Keratinocyte (primary cell): ENCODE data around the gene ERO1B. TPM values are rescaled to one million over a fixed set of nuclear protein-coding genes. Genes with fewer than 3 reads are reported as not detected.

ENCODE experiments used
- DNase-seq: peaks from one replicate; pipeline ENCODE4 v3.0.0-alpha.2; 2011; ENCODE audit warnings: low read depth, missing footprints, low spot score
- FAIRE-seq: peaks from 2 replicates; lab custom pipeline; 2011; peaks lifted over from hg19 to GRCh38; lab: Jason Lieb, UNC
- H2AFZ ChIP-seq: 2 replicates; pipeline ENCODE4 v1.6.0; 2012; ENCODE audit warnings: low read length, control low read depth, inconsistent platforms; ENCODE audit not compliant: control insufficient read depth
- H3K27ac ChIP-seq: 2 replicates; pipeline ENCODE4 v1.5.1; 2011; ENCODE audit warnings: low read length; ENCODE audit not compliant: control insufficient read depth, insufficient read depth
- H3K27me3 ChIP-seq: 3 replicates; pipeline ENCODE4 v1.6.0; 2011; ENCODE audit warnings: low read length; ENCODE audit not compliant: control insufficient read depth, insufficient read depth; ENCODE audit errors: extremely low read depth
- H3K36me3 ChIP-seq, 2 experiments: 2 replicates in 1 of 2; 3 replicates in 1 of 2; pipeline ENCODE4 v1.5.1; 2011; ENCODE audit warnings: low read length in 2 of 2, mild to moderate bottlenecking in 1 of 2; ENCODE audit not compliant: control insufficient read depth in 2 of 2, insufficient read depth in 2 of 2; ENCODE audit errors: extremely low read depth in 1 of 2
- H3K4me1 ChIP-seq: 3 replicates; pipeline ENCODE4 v1.5.1; 2011; ENCODE audit warnings: low read length; ENCODE audit not compliant: control insufficient read depth, insufficient read depth; ENCODE audit errors: extremely low read depth
- H3K4me2 ChIP-seq: 3 replicates; pipeline ENCODE4 v1.6.0; 2011; ENCODE audit warnings: low read depth, low read length; ENCODE audit not compliant: control insufficient read depth, insufficient read depth; ENCODE audit errors: extremely low read depth
- H3K4me3 ChIP-seq, 3 experiments: fragments of 200-600 bp in 1 of 3; sonication (generic) in 1 of 3; 2 replicates in 2 of 3; 3 replicates in 1 of 3; pipeline ENCODE4 v1.5.1; 2011 to 2016; ENCODE audit warnings: low read length in 3 of 3, mild to moderate bottlenecking in 3 of 3, control low read depth in 2 of 3, inconsistent platforms in 1 of 3, low read depth in 1 of 3, mixed read lengths in 1 of 3, mixed run types in 1 of 3, moderate library complexity in 1 of 3; ENCODE audit not compliant: control insufficient read depth in 2 of 3, insufficient read depth in 2 of 3; ENCODE audit errors: extremely low read depth in 1 of 3
- H3K79me2 ChIP-seq: 2 replicates; pipeline ENCODE4 v1.6.0; 2012; ENCODE audit warnings: low read length; ENCODE audit not compliant: control insufficient read depth, insufficient read depth
- H3K9ac ChIP-seq: 3 replicates; pipeline ENCODE4 v1.6.0; 2011; ENCODE audit warnings: low read length; ENCODE audit not compliant: control insufficient read depth, insufficient read depth; ENCODE audit errors: extremely low read depth
- H3K9me1 ChIP-seq: 3 replicates; pipeline ENCODE4 v1.6.0; 2011; ENCODE audit warnings: low read length; ENCODE audit not compliant: control insufficient read depth, insufficient read depth; ENCODE audit errors: extremely low read depth
- H3K9me3 ChIP-seq: 2 replicates; pipeline ENCODE4 v1.5.1; 2012; ENCODE audit warnings: low read depth, low read length; ENCODE audit not compliant: control insufficient read depth
- H4K20me1 ChIP-seq: 3 replicates; pipeline ENCODE4 v1.6.0; 2011; ENCODE audit warnings: low read length; ENCODE audit not compliant: control insufficient read depth, insufficient read depth; ENCODE audit errors: extremely low read depth
- EZH2 ChIP-seq: IDR thresholded peaks from one replicate; pipeline ENCODE4 v1.6.1; 2012; ENCODE audit warnings: inconsistent platforms, mild to moderate bottlenecking, low read length, moderate library complexity
- dilution Hi-C: fragments of 300-500 bp; cut with MboI; formaldehyde crosslinking; loops from one replicate; pipeline ENCODE4 v1.7.0; 2020; ENCODE audit warnings: low sequenced_read_pairs; ENCODE audit not compliant: extremely low pct_ligation_motif_present
- polyA plus RNA-seq, 5 experiments: library from polyadenylated mRNA; depleted of rRNA in 3 of 5; stranded (reverse) in 3 of 5; stranded (forward) in 1 of 5; unstranded in 1 of 5; fragments of >200 nt; gene quantifications; 1 replicate in 1 of 5; 2 replicates in 3 of 5; 3 replicates in 1 of 5; pipeline versions ENCODE4 v1.2.1 to v1.2.3, GENCODE V29; 2011 to 2012; ENCODE audit warnings: missing spikeins in 2 of 5, low read depth in 1 of 5, low replicate concordance in 1 of 5
- TF ChIP-seq, protein P1 (sequence below), 3 experiments: IDR thresholded peaks in 1 of 3; conservative IDR thresholded peaks in 1 of 3; optimal IDR thresholded peaks in 1 of 3; 2 replicates in 2 of 3; 3 replicates in 1 of 3; pipeline versions ENCODE3 to v1.5.1; 2011; ENCODE audit warnings: low read length in 3 of 3, mild to moderate bottlenecking in 3 of 3, moderate library complexity in 2 of 3, control low read depth in 1 of 3, inconsistent platforms in 1 of 3; ENCODE audit not compliant: insufficient read depth in 2 of 3; ENCODE audit errors: extremely low read depth in 1 of 3

ERO1B gene
- polyA plus RNA-seq, 1 donor (not counting 4 experiments of a cell fraction or from before 2014, with no cell fraction given): 3.1 TPM

DNA sequence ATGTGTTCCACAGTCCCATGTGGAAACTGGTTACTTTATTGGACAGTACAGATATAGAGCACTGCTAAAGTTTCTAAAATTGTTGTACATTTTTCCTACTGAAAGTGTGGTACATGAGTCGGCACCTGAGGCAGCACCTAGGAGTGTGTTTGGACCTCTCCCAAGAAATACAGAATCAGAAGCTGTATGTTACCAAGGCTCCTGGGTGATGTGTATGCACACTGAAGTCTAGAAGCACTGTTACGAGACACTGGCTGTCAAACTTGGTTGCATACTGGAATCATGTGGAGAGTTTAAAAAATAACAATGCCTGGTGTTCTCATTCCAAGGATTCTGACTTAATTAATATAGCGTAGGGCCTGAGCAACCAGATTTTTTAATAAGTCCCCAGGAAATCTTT lies 46.6 kb downstream of the ERO1B start:
- TF ChIP-seq, protein P1, sequence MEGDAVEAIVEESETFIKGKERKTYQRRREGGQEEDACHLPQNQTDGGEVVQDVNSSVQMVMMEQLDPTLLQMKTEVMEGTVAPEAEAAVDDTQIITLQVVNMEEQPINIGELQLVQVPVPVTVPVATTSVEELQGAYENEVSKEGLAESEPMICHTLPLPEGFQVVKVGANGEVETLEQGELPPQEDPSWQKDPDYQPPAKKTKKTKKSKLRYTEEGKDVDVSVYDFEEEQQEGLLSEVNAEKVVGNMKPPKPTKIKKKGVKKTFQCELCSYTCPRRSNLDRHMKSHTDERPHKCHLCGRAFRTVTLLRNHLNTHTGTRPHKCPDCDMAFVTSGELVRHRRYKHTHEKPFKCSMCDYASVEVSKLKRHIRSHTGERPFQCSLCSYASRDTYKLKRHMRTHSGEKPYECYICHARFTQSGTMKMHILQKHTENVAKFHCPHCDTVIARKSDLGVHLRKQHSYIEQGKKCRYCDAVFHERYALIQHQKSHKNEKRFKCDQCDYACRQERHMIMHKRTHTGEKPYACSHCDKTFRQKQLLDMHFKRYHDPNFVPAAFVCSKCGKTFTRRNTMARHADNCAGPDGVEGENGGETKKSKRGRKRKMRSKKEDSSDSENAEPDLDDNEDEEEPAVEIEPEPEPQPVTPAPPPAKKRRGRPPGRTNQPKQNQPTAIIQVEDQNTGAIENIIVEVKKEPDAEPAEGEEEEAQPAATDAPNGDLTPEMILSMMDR (optimal IDR thresholded peaks at IDR 0.05 in 1 of 3, IDR thresholded peaks at IDR 0.05 in 1 of 3, conservative IDR thresholded peaks at IDR 0.05 in 1 of 3; ENCODE audit: extremely low read depth in 1 of 3, insufficient read depth in 2 of 3, low read length in 3 of 3): no peak
- no peak for TF ChIP-seq EZH2
- no peak overlapping the region for H3K9ac ChIP-seq
- H3K36me3 ChIP-seq: no peaks in the 10 kb centered on the region
- DNase-seq (no peak), FAIRE-seq (no peak)
- no peaks in the 10 kb centered on the region for H3K9me3 ChIP-seq
- H3K27ac ChIP-seq: no peak overlapping the region
- no peaks in the 10 kb centered on the region for H3K4me1 ChIP-seq
- no peaks in the 10 kb centered on the region for H3K27me3 ChIP-seq
- no peak overlapping the region for H2AFZ ChIP-seq
- no peak overlapping the region for H3K4me2 ChIP-seq
- no peaks in the 10 kb centered on the region for H3K9me1 ChIP-seq
- no peak overlapping the region for H3K4me3 ChIP-seq
- no peaks in the 10 kb centered on the region for H3K79me2 ChIP-seq
- no peaks in the 10 kb centered on the region for H4K20me1 ChIP-seq
- dilution Hi-C loops: no loop called here

DNA sequence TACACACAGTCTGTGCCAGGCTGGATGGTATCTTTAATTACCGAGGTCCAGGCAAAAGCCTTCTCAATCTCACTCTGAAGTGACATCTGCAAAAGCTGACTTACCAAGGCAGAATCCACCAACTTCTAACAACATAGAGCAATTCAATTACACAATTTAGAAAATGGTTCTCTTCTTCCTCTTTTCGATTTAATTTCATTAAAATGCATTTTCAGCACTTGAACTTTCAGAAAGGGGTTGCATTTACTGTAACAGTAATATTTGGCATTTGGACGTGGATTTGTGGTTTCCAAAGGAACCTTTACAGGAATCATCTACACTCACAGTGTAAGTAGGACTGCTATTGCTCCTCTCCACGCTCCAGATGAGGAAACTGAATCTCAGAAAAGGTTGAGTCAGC lies 53.3 kb downstream of the ERO1B start:
- Histone ChIP-seq H3K4me2 (no peak overlapping the region), H3K79me2 (no peaks in the 10 kb centered on the region), H3K27ac (no peak overlapping the region), H3K9me1 (no peaks in the 10 kb centered on the region), H2AFZ (no peak overlapping the region), H3K4me1 (no peaks in the 10 kb centered on the region), H3K27me3 (no peaks in the 10 kb centered on the region), H3K9ac (no peak overlapping the region), H3K36me3 (no peaks in the 10 kb centered on the region), H3K9me3 (no peaks in the 10 kb centered on the region), H3K4me3 (no peak overlapping the region), H4K20me1 (no peaks in the 10 kb centered on the region)
- TF ChIP-seq EZH2: no peak
- TF ChIP-seq, protein P1 (optimal IDR thresholded peaks at IDR 0.05 in 1 of 3, IDR thresholded peaks at IDR 0.05 in 1 of 3, conservative IDR thresholded peaks at IDR 0.05 in 1 of 3; ENCODE audit: extremely low read depth in 1 of 3, insufficient read depth in 2 of 3, low read length in 3 of 3): no peak
- dilution Hi-C loops: no loop called here
- FAIRE-seq: no peak
- no peak for DNase-seq
